Astrocyte (in vitro differentiated cells and primary cell): ENCODE results near the gene ATXN7L1. TPM values are rescaled to one million over a fixed set of nuclear protein-coding genes. Genes with fewer than 3 reads are reported as not detected.

Experiments used
- DNase-seq: peaks from one replicate; pipeline ENCODE4 v3.0.0-alpha.2; 2010; ENCODE audit warnings: low read depth
- FAIRE-seq: peaks from 2 replicates; lab custom pipeline; 2011; peaks lifted over from hg19 to GRCh38; lab: Jason Lieb, UNC
- H2AFZ ChIP-seq: 2 replicates; pipeline ENCODE4 v1.6.0; 2012; ENCODE audit warnings: low read depth, low read length, inconsistent platforms
- H3K27ac ChIP-seq: 2 replicates; pipeline ENCODE4 v1.5.1; 2011; ENCODE audit warnings: low read depth, low read length, inconsistent platforms
- H3K27me3 ChIP-seq: 2 replicates; pipeline ENCODE4 v1.6.0; 2011; ENCODE audit warnings: low read length, inconsistent platforms; ENCODE audit not compliant: insufficient read depth
- H3K36me3 ChIP-seq: 2 replicates; pipeline ENCODE4 v1.5.1; 2011; ENCODE audit warnings: low read length, inconsistent platforms; ENCODE audit not compliant: insufficient read depth
- H3K4me1 ChIP-seq: 2 replicates; pipeline ENCODE4 v1.5.1; 2011; ENCODE audit warnings: low read length, inconsistent platforms; ENCODE audit not compliant: insufficient read depth
- H3K4me2 ChIP-seq: 2 replicates; pipeline ENCODE4 v1.6.0; 2012; ENCODE audit warnings: low read length, inconsistent platforms
- H3K4me3 ChIP-seq: 2 replicates; pipeline ENCODE4 v1.5.1; 2011; ENCODE audit warnings: low read depth, mild to moderate bottlenecking, low read length, inconsistent platforms; ENCODE audit not compliant: insufficient read depth
- H3K79me2 ChIP-seq: 2 replicates; pipeline ENCODE4 v1.6.0; 2012; ENCODE audit warnings: mild to moderate bottlenecking, low read length, inconsistent platforms; ENCODE audit not compliant: insufficient read depth
- H3K9ac ChIP-seq: 2 replicates; pipeline ENCODE4 v1.6.0; 2012; ENCODE audit warnings: mild to moderate bottlenecking, low read length, inconsistent platforms
- H3K9me3 ChIP-seq: 2 replicates; pipeline ENCODE4 v1.5.1; 2012; ENCODE audit warnings: low read depth, mild to moderate bottlenecking, low read length, inconsistent platforms; ENCODE audit not compliant: insufficient read depth
- H4K20me1 ChIP-seq: 2 replicates; pipeline ENCODE4 v1.6.0; 2012; ENCODE audit warnings: low read length, inconsistent platforms; ENCODE audit not compliant: insufficient read depth
- H3K27ac Mint-ChIP-seq: one replicate; pipeline ENCODE4 v1.8.0; 2021; ENCODE audit warnings: mild to moderate bottlenecking, mixed read lengths; ENCODE audit not compliant: unreplicated experiment
- H3K27me3 Mint-ChIP-seq: one replicate; pipeline ENCODE4 v1.8.0; 2021; ENCODE audit warnings: low read depth, mixed read lengths; ENCODE audit not compliant: unreplicated experiment
- H3K36me3 Mint-ChIP-seq: one replicate; pipeline ENCODE4 v1.8.0; 2021; ENCODE audit warnings: low read depth, mixed read lengths; ENCODE audit not compliant: unreplicated experiment
- H3K4me1 Mint-ChIP-seq: one replicate; pipeline ENCODE4 v1.8.0; 2021; ENCODE audit warnings: low read depth, mixed read lengths; ENCODE audit not compliant: unreplicated experiment
- H3K4me3 Mint-ChIP-seq: one replicate; pipeline ENCODE4 v1.8.0; 2021; ENCODE audit warnings: mild to moderate bottlenecking, moderate library complexity, mixed read lengths; ENCODE audit not compliant: unreplicated experiment
- H3K9me3 Mint-ChIP-seq: one replicate; pipeline ENCODE4 v1.8.0; 2021; ENCODE audit warnings: mild to moderate bottlenecking, mixed read lengths; ENCODE audit not compliant: unreplicated experiment
- EZH2 ChIP-seq: IDR thresholded peaks from 2 replicates; pipeline ENCODE4 v1.6.1; 2012; ENCODE audit warnings: mild to moderate bottlenecking, low read length, inconsistent platforms; ENCODE audit not compliant: insufficient read depth
- total RNA-seq: library from RNA; stranded (reverse); gene quantifications from 2 replicates; pipeline ENCODE4 v1.2.1, GENCODE V29; 2021
- TF ChIP-seq, protein P1 (sequence below): IDR thresholded peaks from 2 replicates; pipeline ENCODE4 v1.5.1; 2011; ENCODE audit warnings: low read depth, mild to moderate bottlenecking, inconsistent platforms, low read length, moderate library complexity; ENCODE audit not compliant: insufficient read depth

ATXN7L1 gene
- total RNA-seq, 1 donor from 2014 or later, result 7.6 TPM

DNA sequence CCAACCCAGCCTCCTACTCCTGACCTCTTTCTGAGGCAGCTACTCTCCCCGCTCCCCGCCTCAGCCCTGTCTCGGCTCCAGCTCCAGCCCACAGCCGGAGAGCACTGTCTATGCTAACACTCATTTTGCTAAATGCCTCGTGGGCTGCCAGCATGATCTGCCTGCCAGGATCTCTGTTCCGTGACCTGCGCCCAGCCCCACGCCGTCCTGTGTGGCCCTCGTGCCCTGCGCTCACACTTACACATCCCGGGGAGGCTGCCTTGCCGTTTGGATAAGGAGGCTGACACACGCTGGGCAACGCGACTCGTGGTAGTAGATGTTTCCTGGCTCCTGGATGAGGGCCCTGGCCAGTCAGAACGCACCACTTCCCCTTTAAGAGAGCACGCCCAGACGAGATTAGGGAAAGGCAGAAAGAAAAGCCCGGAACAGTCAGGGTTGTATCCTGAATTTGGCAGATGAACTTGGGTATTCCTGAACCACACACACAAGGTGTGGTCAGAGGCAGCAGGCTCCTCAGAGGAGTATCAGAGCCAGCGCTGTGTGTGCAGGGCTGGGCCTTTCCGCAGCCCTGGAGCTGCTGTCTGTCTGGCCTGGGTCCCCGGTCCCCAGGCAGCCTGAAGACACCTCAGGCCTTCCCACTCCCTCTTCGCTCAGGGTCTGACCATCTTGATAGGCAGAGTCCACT is 197.4 kb downstream of the ATXN7L1 start:
- no peaks in the 10 kb centered on the region for H3K27me3 Mint-ChIP-seq
- H3K79me2 ChIP-seq, result no peaks in the 10 kb centered on the region
- no peaks in the 10 kb centered on the region for H3K9me3 Mint-ChIP-seq
- TF ChIP-seq, protein P1, sequence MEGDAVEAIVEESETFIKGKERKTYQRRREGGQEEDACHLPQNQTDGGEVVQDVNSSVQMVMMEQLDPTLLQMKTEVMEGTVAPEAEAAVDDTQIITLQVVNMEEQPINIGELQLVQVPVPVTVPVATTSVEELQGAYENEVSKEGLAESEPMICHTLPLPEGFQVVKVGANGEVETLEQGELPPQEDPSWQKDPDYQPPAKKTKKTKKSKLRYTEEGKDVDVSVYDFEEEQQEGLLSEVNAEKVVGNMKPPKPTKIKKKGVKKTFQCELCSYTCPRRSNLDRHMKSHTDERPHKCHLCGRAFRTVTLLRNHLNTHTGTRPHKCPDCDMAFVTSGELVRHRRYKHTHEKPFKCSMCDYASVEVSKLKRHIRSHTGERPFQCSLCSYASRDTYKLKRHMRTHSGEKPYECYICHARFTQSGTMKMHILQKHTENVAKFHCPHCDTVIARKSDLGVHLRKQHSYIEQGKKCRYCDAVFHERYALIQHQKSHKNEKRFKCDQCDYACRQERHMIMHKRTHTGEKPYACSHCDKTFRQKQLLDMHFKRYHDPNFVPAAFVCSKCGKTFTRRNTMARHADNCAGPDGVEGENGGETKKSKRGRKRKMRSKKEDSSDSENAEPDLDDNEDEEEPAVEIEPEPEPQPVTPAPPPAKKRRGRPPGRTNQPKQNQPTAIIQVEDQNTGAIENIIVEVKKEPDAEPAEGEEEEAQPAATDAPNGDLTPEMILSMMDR, result no peak
- no peak for TF ChIP-seq EZH2
- H3K4me3 ChIP-seq, result no peak overlapping the region
- H2AFZ ChIP-seq, result peak overlapping the region; percentile 36
- no peak for FAIRE-seq
- H3K9ac ChIP-seq, result no peak overlapping the region
- no peak overlapping the region for H3K27ac ChIP-seq
- no peaks in the 10 kb centered on the region for H3K4me1 Mint-ChIP-seq
- H4K20me1 ChIP-seq, result peaks cover 7% of the 10 kb centered on the region
- no peak overlapping the region for H3K4me3 Mint-ChIP-seq
- no peaks in the 10 kb centered on the region for H3K36me3 ChIP-seq
- no peak for DNase-seq
- H3K4me2 ChIP-seq, result peak overlapping the region; percentile 20
- H3K27me3 ChIP-seq, result no peaks in the 10 kb centered on the region
- no peak overlapping the region for H3K27ac Mint-ChIP-seq
- H3K4me1 ChIP-seq, result no peaks in the 10 kb centered on the region
- H3K36me3 Mint-ChIP-seq, result peaks cover 2% of the 10 kb centered on the region
- H3K9me3 ChIP-seq, result no peaks in the 10 kb centered on the region

DNA sequence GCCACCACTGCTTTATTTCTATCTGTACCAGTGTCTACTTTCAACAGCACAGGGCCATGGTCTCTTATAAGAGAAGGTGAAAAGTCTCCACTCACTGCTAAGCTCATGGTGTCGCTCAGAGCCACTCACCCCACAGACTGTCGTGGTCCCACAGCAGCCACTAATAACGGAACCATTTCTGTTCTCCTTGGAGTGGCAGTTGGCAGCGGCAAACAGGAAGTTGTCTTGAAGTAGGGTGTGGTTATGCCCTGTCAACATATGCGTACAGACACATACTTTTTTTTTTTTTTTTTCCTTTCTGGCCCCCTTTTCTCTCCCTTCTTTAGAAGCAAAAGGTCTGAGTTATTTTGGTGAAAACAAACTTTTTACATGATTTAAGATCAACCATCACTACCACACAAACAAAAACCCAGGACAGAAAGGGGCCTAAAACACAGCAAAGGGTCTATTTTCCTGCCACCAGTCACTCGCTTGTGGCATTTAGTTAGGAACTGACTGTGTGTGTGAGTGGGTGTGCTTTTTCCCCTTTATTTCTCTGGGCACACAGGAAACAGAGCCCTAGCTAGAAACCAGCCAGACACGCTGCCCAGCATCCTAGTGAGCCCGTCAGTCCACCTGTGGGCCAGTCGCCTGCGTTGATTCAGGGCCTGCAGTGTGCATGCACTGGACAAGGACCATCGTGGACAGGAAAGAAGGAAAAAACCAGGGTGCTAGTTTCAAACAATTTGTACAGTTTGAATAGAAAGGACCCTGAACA is 198.4 kb downstream of the ATXN7L1 start:
- H3K36me3 Mint-ChIP-seq, result no peaks in the 10 kb centered on the region
- H3K27me3 Mint-ChIP-seq, result no peaks in the 10 kb centered on the region
- Histone ChIP-seq H3K9me3 (no peaks in the 10 kb centered on the region), H3K9ac (no peak overlapping the region), H3K79me2 (no peaks in the 10 kb centered on the region), H2AFZ (no peak overlapping the region), H3K4me2 (no peak overlapping the region), H3K36me3 (no peaks in the 10 kb centered on the region), H4K20me1 (peaks cover 3% of the 10 kb centered on the region), H3K4me1 (no peaks in the 10 kb centered on the region), H3K27me3 (no peaks in the 10 kb centered on the region), H3K4me3 (no peak overlapping the region), H3K27ac (no peak overlapping the region)
- no peaks in the 10 kb centered on the region for H3K9me3 Mint-ChIP-seq
- H3K4me1 Mint-ChIP-seq, result no peaks in the 10 kb centered on the region
- FAIRE-seq, result no peak
- DNase-seq, result no peak
- H3K27ac Mint-ChIP-seq, result no peak overlapping the region
- TF ChIP-seq, protein P1, result no peak
- no peak for TF ChIP-seq EZH2
- no peak overlapping the region for H3K4me3 Mint-ChIP-seq

DNA sequence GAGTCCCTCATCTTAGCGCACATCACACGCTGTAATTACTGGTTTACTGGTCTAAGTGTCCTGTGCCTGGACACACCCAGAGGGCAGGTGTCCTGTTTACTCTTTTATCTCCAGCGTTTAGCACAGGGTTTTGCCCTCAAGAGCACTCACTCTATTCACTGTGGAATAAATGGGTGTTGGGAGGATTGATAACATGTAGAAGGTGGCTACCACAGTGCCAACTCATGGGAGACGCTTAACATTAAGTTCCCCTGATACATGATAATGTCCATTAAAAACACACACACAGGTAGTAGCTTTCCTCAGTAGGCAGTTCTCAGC is 199.0 kb downstream of the ATXN7L1 start:
- Histone ChIP-seq H3K9me3 (no peaks in the 10 kb centered on the region), H3K79me2 (no peaks in the 10 kb centered on the region), H3K4me3 (no peak overlapping the region), H3K36me3 (no peaks in the 10 kb centered on the region), H3K27ac (no peak overlapping the region), H3K4me2 (no peak overlapping the region), H3K9ac (no peak overlapping the region), H4K20me1 (peaks cover 3% of the 10 kb centered on the region), H3K4me1 (no peaks in the 10 kb centered on the region), H3K27me3 (no peaks in the 10 kb centered on the region), H2AFZ (no peak overlapping the region)
- TF ChIP-seq, protein P1, result no peak
- no peak for TF ChIP-seq EZH2
- Mint-ChIP-seq H3K4me1 (no peaks in the 10 kb centered on the region), H3K4me3 (no peak overlapping the region), H3K27ac (no peak overlapping the region), H3K27me3 (no peaks in the 10 kb centered on the region), H3K9me3 (no peaks in the 10 kb centered on the region), H3K36me3 (no peaks in the 10 kb centered on the region)
- FAIRE-seq (no peak), DNase-seq (no peak)
